SJSA1 (cell line): ENCODE data around the gene NOBOX. TPM values are rescaled to one million over a fixed set of nuclear protein-coding genes. Genes with fewer than 3 reads are reported as not detected.

Experiments
- total RNA-seq: library from RNA; depleted of rRNA; stranded (reverse); fragments of >200 nt; shearing (Covaris generic); gene quantifications from 2 replicates; pipeline ENCODE4 v1.2.3, GENCODE V29; 2014; rRNA removed

NOBOX gene
- total RNA-seq, 1 experiment from 2014 or later, result not detected

Other genes starting within 250 kb of the NOBOX start
- not detected in 2 replicates for gene CTAGE4, start 220.2 kb downstream of the NOBOX start, total RNA-seq
- 0.53 TPM in 1 of 2 replicates, not detected in the other for gene ARHGEF35, start 207.9 kb downstream of the NOBOX start, total RNA-seq
- not detected in 2 replicates for gene OR2A42, start 164.1 kb downstream of the NOBOX start, total RNA-seq
- gene OR2A7, start 138.9 kb downstream of the NOBOX start, total RNA-seq, result not detected in 2 replicates
- gene CTAGE8, start 134.4 kb downstream of the NOBOX start, total RNA-seq, result not detected in 2 replicates
- gene OR2A1, start 91.3 kb downstream of the NOBOX start, total RNA-seq, result not detected in 2 replicates
- gene ARHGEF5, start 48.3 kb downstream of the NOBOX start, total RNA-seq, result 0.13 and 0.29 TPM in 2 replicates